OCI-LY1 (cell line): ENCODE measurements around the gene TBXT.

ENCODE experiments used
- H2AFZ ChIP-seq: fragments of 200-600 bp; sonication (generic), shearing (Covaris generic); 2 replicates; pipeline ENCODE4 v1.6.0; 2014; ENCODE audit warnings: antibody characterized with exemption, mild to moderate bottlenecking, low read length
- H3F3A ChIP-seq: fragments of 200-600 bp; sonication (generic), shearing (Covaris generic); 2 replicates; pipeline ENCODE4 v1.6.0; 2014; ENCODE audit warnings: mild to moderate bottlenecking, antibody characterized with exemption, low read length, moderate library complexity; ENCODE audit not compliant: insufficient read depth
- H3K27ac ChIP-seq: fragments of 200-600 bp; sonication (generic); 2 replicates; pipeline ENCODE4 v1.5.1; 2014; ENCODE audit warnings: low read length, mixed run types, mild to moderate bottlenecking, low read depth; ENCODE audit not compliant: poor library complexity, severe bottlenecking
- H3K27me3 ChIP-seq: fragments of 200-600 bp; sonication (generic); 2 replicates; pipeline ENCODE4 v1.6.0; 2014; ENCODE audit warnings: antibody characterized with exemption, mild to moderate bottlenecking, low read length, moderate library complexity; ENCODE audit not compliant: insufficient read depth
- H3K36me3 ChIP-seq: fragments of 200-600 bp; sonication (generic); 2 replicates; pipeline ENCODE4 v1.6.1; 2014; ENCODE audit warnings: mild to moderate bottlenecking, antibody characterized with exemption, low read length, moderate library complexity, mixed read lengths; ENCODE audit not compliant: insufficient read depth
- H3K4me1 ChIP-seq: fragments of 200-600 bp; sonication (generic); 2 replicates; pipeline ENCODE4 v1.5.1; 2014; ENCODE audit warnings: mild to moderate bottlenecking, low read length, moderate library complexity; ENCODE audit not compliant: insufficient read depth, severe bottlenecking
- H3K4me2 ChIP-seq: fragments of 200-600 bp; sonication (generic), shearing (Covaris generic); 2 replicates; pipeline ENCODE4 v1.6.1; 2014; ENCODE audit warnings: low read length
- H3K4me3 ChIP-seq: fragments of 200-600 bp; sonication (generic); 2 replicates; pipeline ENCODE4 v1.5.1; 2014; ENCODE audit warnings: low read length, low read depth, mild to moderate bottlenecking, mixed read lengths; ENCODE audit not compliant: poor library complexity, severe bottlenecking
- H3K79me2 ChIP-seq: fragments of 200-600 bp; shearing (Covaris generic); 2 replicates; pipeline ENCODE4 v1.6.1; 2016; ENCODE audit warnings: mixed run types, low read length, mixed read lengths; ENCODE audit not compliant: insufficient read depth
- H3K9ac ChIP-seq: fragments of 200-600 bp; sonication (generic), shearing (Covaris generic); 2 replicates; pipeline ENCODE4 v1.6.1; 2014; ENCODE audit warnings: mild to moderate bottlenecking, low read length, mixed read lengths
- H3K9me2 ChIP-seq: fragments of 200-600 bp; sonication (generic), shearing (Covaris generic); 2 replicates; pipeline ENCODE4 v1.6.1; 2014; ENCODE audit warnings: low read depth, mild to moderate bottlenecking, low read length, mixed read lengths
- H3K9me3 ChIP-seq: fragments of 200-600 bp; shearing (Covaris generic); 2 replicates; pipeline ENCODE4 v1.6.1; 2014; ENCODE audit warnings: low read length, mixed read lengths
- H4K20me1 ChIP-seq: fragments of 200-600 bp; sonication (generic), shearing (Covaris generic); 2 replicates; pipeline ENCODE4 v1.6.0; 2016; ENCODE audit warnings: mild to moderate bottlenecking, low read length; ENCODE audit not compliant: insufficient read depth
- CTCF ChIP-seq: fragments of 200-600 bp; sonication (generic), shearing (Covaris generic); IDR thresholded peaks from 2 replicates; pipeline ENCODE4 v1.5.1; 2017; ENCODE audit warnings: mild to moderate bottlenecking, antibody characterized with exemption, low read length, moderate library complexity, mixed read lengths
- EZH2 ChIP-seq: fragments of 200-600 bp; sonication (generic), shearing (Covaris generic); IDR thresholded peaks from 2 replicates; pipeline ENCODE4 v1.8.0; 2017; ENCODE audit warnings: borderline replicate concordance, mixed run types, mild to moderate bottlenecking, antibody characterized with exemption, low read length, moderate library complexity, mixed read lengths

The TBXT gene

GRCh38 chr6:166174031-166174430 lies 6.4 kb upstream of the TBXT start:
- Histone ChIP-seq H3K27ac (no peak overlapping the region), H2AFZ (no peak overlapping the region), H3K27me3 (no peaks in the 10 kb centered on the region), H3K9me2 (no peaks in the 10 kb centered on the region), H3K36me3 (no peaks in the 10 kb centered on the region), H3K9me3 (no peaks in the 10 kb centered on the region), H3K79me2 (no peaks in the 10 kb centered on the region), H3K4me1 (no peaks in the 10 kb centered on the region), H3K9ac (no peak overlapping the region), H4K20me1 (no peaks in the 10 kb centered on the region), H3K4me3 (no peak overlapping the region), H3K4me2 (no peak overlapping the region), H3F3A (no peaks in the 10 kb centered on the region)
- no peak for TF ChIP-seq CTCF
- TF ChIP-seq EZH2: no peak

- no peaks in the 10 kb centered on the region for H3K36me3 ChIP-seq
- H2AFZ ChIP-seq: no peak overlapping the region
- no peak overlapping the region for H3K4me2 ChIP-seq
- H3K4me3 ChIP-seq: no peak overlapping the region
- H3K27me3 ChIP-seq: no peaks in the 10 kb centered on the region; the same call in 1 of the 2 replicates
- no peaks in the 10 kb centered on the region for H3K9me2 ChIP-seq
- no peaks in the 10 kb centered on the region for H4K20me1 ChIP-seq
- H3K9me3 ChIP-seq: no peaks in the 10 kb centered on the region
- TF ChIP-seq CTCF: no peak
- TF ChIP-seq EZH2: no peak
- H3K27ac ChIP-seq: no peak overlapping the region
- H3K9ac ChIP-seq: no peak overlapping the region
- H3K4me1 ChIP-seq: no peaks in the 10 kb centered on the region
- no peaks in the 10 kb centered on the region for H3F3A ChIP-seq
- no peaks in the 10 kb centered on the region for H3K79me2 ChIP-seq
Observed at GRCh38 chr6:166173281-166173951, 5.8 kb upstream of the TBXT start.

- no peaks in the 10 kb centered on the region for H3F3A ChIP-seq
- H3K9me2 ChIP-seq: no peaks in the 10 kb centered on the region
- no peak overlapping the region for H3K27ac ChIP-seq
- H3K4me2 ChIP-seq: no peak overlapping the region
- H3K9me3 ChIP-seq: no peaks in the 10 kb centered on the region
- no peak overlapping the region for H3K4me3 ChIP-seq
- H3K9ac ChIP-seq: no peak overlapping the region
- H3K4me1 ChIP-seq: no peaks in the 10 kb centered on the region
- H3K36me3 ChIP-seq: no peaks in the 10 kb centered on the region
- no peaks in the 10 kb centered on the region for H3K79me2 ChIP-seq
- no peak for TF ChIP-seq EZH2
- no peak for TF ChIP-seq CTCF
- no peaks in the 10 kb centered on the region for H4K20me1 ChIP-seq
- no peak overlapping the region for H2AFZ ChIP-seq
- H3K27me3 ChIP-seq: no peaks in the 10 kb centered on the region; the same call in 1 of the 2 replicates
Observed at GRCh38 chr6:166172546-166172945, 4.9 kb upstream of the TBXT start.
